ENCODE measurements around the gene BOLA3.

BOLA3 gene

GRCh38 chr2:74149247-74149525 lies 1.5 kb upstream of the BOLA3 start:
- WGBS, 2 experiments (ENCODE audit: insufficient coverage in 2 of 2) = 96 to 100% methylated on average over 1 to 4 of the region's 5 CpGs

GRCh38 chr2:74148457-74149246 lies 940 bp upstream of the BOLA3 start:
- H3K36me3 ChIP-seq (ENCODE audit: control insufficient read depth, insufficient read depth, low read length) = peaks cover 33% of the 10 kb centered on the region
- 49 to 58% methylated on average over 12 to 14 of the region's 16 CpGs for WGBS, 2 experiments (ENCODE audit: insufficient coverage in 2 of 2)
- no peaks in the 10 kb centered on the region for H3K9me3 ChIP-seq (ENCODE audit: control insufficient read depth, low read length)
- H3K27ac ChIP-seq (ENCODE audit: low read depth, low read length, severe bottlenecking) = no peak overlapping the region
- peaks cover 5% of the 10 kb centered on the region for H3K4me1 ChIP-seq (ENCODE audit: control insufficient read depth, insufficient read depth, low read length, poor library complexity, severe bottlenecking)
- peak overlapping the region; percentile 73 for H3K4me3 ChIP-seq (ENCODE audit: extremely low read depth, insufficient read depth, low read length, poor library complexity, severe bottlenecking)

More at GRCh38 chr2:74149247-74149525, 1.5 kb upstream of the BOLA3 start:
- Histone ChIP-seq H3K4me1 (ENCODE audit: control insufficient read depth, insufficient read depth, low read length, poor library complexity, severe bottlenecking) (peaks cover 5% of the 10 kb centered on the region), H3K9me3 (ENCODE audit: control insufficient read depth, low read length) (no peaks in the 10 kb centered on the region), H3K4me3 (ENCODE audit: extremely low read depth, insufficient read depth, low read length, poor library complexity, severe bottlenecking) (no peak overlapping the region), H3K36me3 (ENCODE audit: control insufficient read depth, insufficient read depth, low read length) (peaks cover 36% of the 10 kb centered on the region), H3K27ac (ENCODE audit: low read depth, low read length, severe bottlenecking) (no peak overlapping the region)

GRCh38 chr2:74146929-74147726 lies 584 bp downstream of the BOLA3 start:
- Histone ChIP-seq H3K27ac (ENCODE audit: low read depth, low read length, severe bottlenecking) (no peak overlapping the region), H3K4me1 (ENCODE audit: control insufficient read depth, insufficient read depth, low read length, poor library complexity, severe bottlenecking) (peaks cover 5% of the 10 kb centered on the region), H3K9me3 (ENCODE audit: control insufficient read depth, low read length) (no peaks in the 10 kb centered on the region), H3K4me3 (ENCODE audit: extremely low read depth, insufficient read depth, low read length, poor library complexity, severe bottlenecking) (peak overlapping the region; percentile 73), H3K36me3 (ENCODE audit: control insufficient read depth, insufficient read depth, low read length) (peaks cover 27% of the 10 kb centered on the region)
- whole genome bisulfite sequencing, 2 experiments (ENCODE audit: insufficient coverage in 2 of 2) = 15 to 19% methylated on average over 18 to 22 of the region's 29 CpGs

- Histone ChIP-seq H3K4me3 (ENCODE audit: extremely low read depth, insufficient read depth, low read length, poor library complexity, severe bottlenecking) (no peak overlapping the region), H3K4me1 (ENCODE audit: control insufficient read depth, insufficient read depth, low read length, poor library complexity, severe bottlenecking) (peaks cover 5% of the 10 kb centered on the region), H3K27ac (ENCODE audit: low read depth, low read length, severe bottlenecking) (no peak overlapping the region), H3K9me3 (ENCODE audit: control insufficient read depth, low read length) (no peaks in the 10 kb centered on the region), H3K36me3 (ENCODE audit: control insufficient read depth, insufficient read depth, low read length) (peaks cover 29% of the 10 kb centered on the region)
- whole genome bisulfite sequencing, 2 experiments (ENCODE audit: insufficient coverage in 2 of 2) = 83 to 90% methylated on average over 5 to 6 of the region's 6 CpGs
Observed at GRCh38 chr2:74142340-74142739, 5.4 kb downstream of the BOLA3 start.

GRCh38 chr2:74138600-74139323 lies 8.9 kb downstream of the BOLA3 start:
- WGBS, 2 experiments (ENCODE audit: insufficient coverage in 2 of 2) = 85 to 89% methylated on average over 13 to 18 of the region's 19 CpGs
- no peak overlapping the region for H3K4me3 ChIP-seq (ENCODE audit: extremely low read depth, insufficient read depth, low read length, poor library complexity, severe bottlenecking)
- H3K27ac ChIP-seq (ENCODE audit: low read depth, low read length, severe bottlenecking) = no peak overlapping the region
- no peaks in the 10 kb centered on the region for H3K4me1 ChIP-seq (ENCODE audit: control insufficient read depth, insufficient read depth, low read length, poor library complexity, severe bottlenecking)
- no peaks in the 10 kb centered on the region for H3K9me3 ChIP-seq (ENCODE audit: control insufficient read depth, low read length)
- peaks cover 35% of the 10 kb centered on the region for H3K36me3 ChIP-seq (ENCODE audit: control insufficient read depth, insufficient read depth, low read length)

- Histone ChIP-seq H3K9me3 (ENCODE audit: control insufficient read depth, low read length) (no peaks in the 10 kb centered on the region), H3K4me3 (ENCODE audit: extremely low read depth, insufficient read depth, low read length, poor library complexity, severe bottlenecking) (no peak overlapping the region), H3K4me1 (ENCODE audit: control insufficient read depth, insufficient read depth, low read length, poor library complexity, severe bottlenecking) (no peaks in the 10 kb centered on the region), H3K27ac (ENCODE audit: low read depth, low read length, severe bottlenecking) (no peak overlapping the region), H3K36me3 (ENCODE audit: control insufficient read depth, insufficient read depth, low read length) (peaks cover 41% of the 10 kb centered on the region)
- 91 to 92% methylated on average over 8 to 10 of the region's 11 CpGs for WGBS, 2 experiments (ENCODE audit: insufficient coverage in 2 of 2)
Observed at GRCh38 chr2:74137651-74138599, 9.8 kb downstream of the BOLA3 start.

GRCh38 chr2:74131901-74132300 lies 15.8 kb downstream of the BOLA3 start:
- peaks cover 20% of the 10 kb centered on the region for H3K36me3 ChIP-seq (ENCODE audit: control insufficient read depth, insufficient read depth, low read length)
- H3K4me1 ChIP-seq (ENCODE audit: control insufficient read depth, insufficient read depth, low read length, poor library complexity, severe bottlenecking) = no peaks in the 10 kb centered on the region
- H3K27ac ChIP-seq (ENCODE audit: low read depth, low read length, severe bottlenecking) = no peak overlapping the region
- 94% methylated on average over 3 to 5 of the region's 5 CpGs for WGBS, 2 experiments (ENCODE audit: insufficient coverage in 2 of 2)
- no peak overlapping the region for H3K4me3 ChIP-seq (ENCODE audit: extremely low read depth, insufficient read depth, low read length, poor library complexity, severe bottlenecking)
- H3K9me3 ChIP-seq (ENCODE audit: control insufficient read depth, low read length) = no peaks in the 10 kb centered on the region

- Histone ChIP-seq H3K27ac (ENCODE audit: low read depth, low read length, severe bottlenecking) (no peak overlapping the region), H3K9me3 (ENCODE audit: control insufficient read depth, low read length) (no peaks in the 10 kb centered on the region), H3K36me3 (ENCODE audit: control insufficient read depth, insufficient read depth, low read length) (peaks cover 20% of the 10 kb centered on the region), H3K4me3 (ENCODE audit: extremely low read depth, insufficient read depth, low read length, poor library complexity, severe bottlenecking) (no peak overlapping the region), H3K4me1 (ENCODE audit: control insufficient read depth, insufficient read depth, low read length, poor library complexity, severe bottlenecking) (no peaks in the 10 kb centered on the region)
- 91 to 94% methylated on average over 39 to 41 of the region's 41 CpGs for WGBS, 2 experiments (ENCODE audit: insufficient coverage in 2 of 2)
Observed at GRCh38 chr2:74130211-74130995, 17.3 kb downstream of the BOLA3 start.

- no peak overlapping the region for H3K27ac ChIP-seq (ENCODE audit: low read depth, low read length, severe bottlenecking)
- peaks cover under 1% of the 10 kb centered on the region for H3K9me3 ChIP-seq (ENCODE audit: control insufficient read depth, low read length)
- WGBS, 2 experiments (ENCODE audit: insufficient coverage in 2 of 2) = no CpG with 5 or more reads among the region's 3 CpGs
- H3K4me1 ChIP-seq (ENCODE audit: control insufficient read depth, insufficient read depth, low read length, poor library complexity, severe bottlenecking) = no peaks in the 10 kb centered on the region
- no peak overlapping the region for H3K4me3 ChIP-seq (ENCODE audit: extremely low read depth, insufficient read depth, low read length, poor library complexity, severe bottlenecking)
- peaks cover 2% of the 10 kb centered on the region for H3K36me3 ChIP-seq (ENCODE audit: control insufficient read depth, insufficient read depth, low read length)
Observed at GRCh38 chr2:74128206-74128605, 19.5 kb downstream of the BOLA3 start.
